IMR-90 (cell line): ENCODE results near the gene FGF4.

Source experiments
- CTCF ChIP-seq: conservative IDR thresholded peaks from 2 replicates; pipeline ENCODE4 v1.5.1; 2012; ENCODE audit warnings: mild to moderate bottlenecking, low read depth, low read length, improper control_type of control experiment
- POLR2A ChIP-seq: IDR thresholded peaks from 2 replicates; pipeline ENCODE4 v1.6.1; 2012; ENCODE audit warnings: mild to moderate bottlenecking, low read depth, low read length

GRCh38 chr11:69812256-69812655 lies 37.1 kb upstream of the FGF4 start:
- TF ChIP-seq CTCF, result no peak
- no peak for TF ChIP-seq POLR2A
